Cardiac fibroblast (primary cell): ENCODE results near the gene NRXN3.
A peak's percentile ranks its signal among the peaks of the same experiment; 100 is the strongest.

Experiments
- DNase-seq, 2 donors: peaks; one replicate each; pipeline versions ENCODE4 v3.0.0 to v3.0.0-alpha.2; 2010; ENCODE audit warnings: low read depth in 2 of 2
- H3K4me3 ChIP-seq, 2 donors: replicated peaks in 1 of 2; 1 replicate in 1 of 2; 2 replicates in 1 of 2; pipeline ENCODE4 v1.5.1; 2011; ENCODE audit warnings: low read depth in 2 of 2, low read length in 2 of 2, mild to moderate bottlenecking in 2 of 2, moderate library complexity in 1 of 2
- TF ChIP-seq, protein P1 (sequence below): IDR thresholded peaks from one replicate; pipeline ENCODE4 v1.5.1; 2011; ENCODE audit warnings: low read depth, mild to moderate bottlenecking, low read length, inconsistent platforms

NRXN3 gene

DNA sequence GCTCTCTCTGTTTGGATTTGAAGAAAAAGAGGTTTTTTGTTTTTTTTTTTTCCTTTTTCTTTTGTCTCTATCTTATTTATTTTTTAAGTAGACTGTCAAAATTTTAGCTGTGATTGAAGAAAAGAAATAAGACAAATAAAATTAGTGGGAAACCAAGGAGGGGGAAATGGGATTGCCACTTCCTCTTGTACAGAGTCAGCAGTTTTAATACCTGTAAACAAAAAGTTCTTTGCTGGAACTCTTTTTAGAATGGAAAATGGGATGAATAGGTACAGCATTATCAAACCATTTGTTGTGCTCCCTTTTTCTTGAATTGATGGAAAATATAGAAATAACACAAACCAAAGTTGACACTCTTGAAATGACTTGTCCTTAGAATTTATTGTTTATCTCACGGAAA lies 1360.4 kb downstream of the NRXN3 start:
- H3K4me3 ChIP-seq: no peak overlapping the region
- TF ChIP-seq, protein P1, sequence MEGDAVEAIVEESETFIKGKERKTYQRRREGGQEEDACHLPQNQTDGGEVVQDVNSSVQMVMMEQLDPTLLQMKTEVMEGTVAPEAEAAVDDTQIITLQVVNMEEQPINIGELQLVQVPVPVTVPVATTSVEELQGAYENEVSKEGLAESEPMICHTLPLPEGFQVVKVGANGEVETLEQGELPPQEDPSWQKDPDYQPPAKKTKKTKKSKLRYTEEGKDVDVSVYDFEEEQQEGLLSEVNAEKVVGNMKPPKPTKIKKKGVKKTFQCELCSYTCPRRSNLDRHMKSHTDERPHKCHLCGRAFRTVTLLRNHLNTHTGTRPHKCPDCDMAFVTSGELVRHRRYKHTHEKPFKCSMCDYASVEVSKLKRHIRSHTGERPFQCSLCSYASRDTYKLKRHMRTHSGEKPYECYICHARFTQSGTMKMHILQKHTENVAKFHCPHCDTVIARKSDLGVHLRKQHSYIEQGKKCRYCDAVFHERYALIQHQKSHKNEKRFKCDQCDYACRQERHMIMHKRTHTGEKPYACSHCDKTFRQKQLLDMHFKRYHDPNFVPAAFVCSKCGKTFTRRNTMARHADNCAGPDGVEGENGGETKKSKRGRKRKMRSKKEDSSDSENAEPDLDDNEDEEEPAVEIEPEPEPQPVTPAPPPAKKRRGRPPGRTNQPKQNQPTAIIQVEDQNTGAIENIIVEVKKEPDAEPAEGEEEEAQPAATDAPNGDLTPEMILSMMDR: no peak
- DNase-seq: no peak

DNA sequence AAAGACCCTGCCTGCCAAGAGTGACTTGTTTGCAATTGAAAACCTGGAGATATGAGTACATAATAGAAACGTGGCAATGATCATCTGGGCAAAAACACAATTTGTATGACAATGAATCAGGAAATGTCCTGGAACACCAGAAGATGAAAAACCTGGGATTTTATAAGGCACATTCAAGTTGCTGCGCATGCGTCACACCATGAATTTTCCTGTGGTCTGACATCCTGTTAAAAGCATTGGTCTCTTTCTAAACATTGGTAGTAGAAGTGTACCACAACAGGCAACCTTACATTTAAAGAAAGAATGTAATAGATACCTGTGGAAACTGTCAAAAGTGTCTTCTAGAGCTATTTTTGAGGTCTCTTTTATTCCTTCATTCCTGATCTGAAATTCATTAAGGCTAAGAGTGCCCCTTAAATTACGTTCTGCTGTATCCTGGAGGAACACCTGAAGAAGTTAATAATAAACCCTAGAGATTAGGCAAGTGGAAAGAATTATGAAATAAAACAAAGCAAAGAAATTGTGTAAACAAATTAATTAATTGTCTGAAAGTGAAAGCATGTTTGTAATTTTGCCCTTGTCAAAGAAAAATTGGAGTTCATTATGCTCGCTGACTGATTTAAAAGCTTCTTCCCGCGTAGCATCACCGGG lies 1364.7 kb downstream of the NRXN3 start:
- no peak for DNase-seq
- TF ChIP-seq, protein P1: no peak
- H3K4me3 ChIP-seq: no peak overlapping the region

DNA sequence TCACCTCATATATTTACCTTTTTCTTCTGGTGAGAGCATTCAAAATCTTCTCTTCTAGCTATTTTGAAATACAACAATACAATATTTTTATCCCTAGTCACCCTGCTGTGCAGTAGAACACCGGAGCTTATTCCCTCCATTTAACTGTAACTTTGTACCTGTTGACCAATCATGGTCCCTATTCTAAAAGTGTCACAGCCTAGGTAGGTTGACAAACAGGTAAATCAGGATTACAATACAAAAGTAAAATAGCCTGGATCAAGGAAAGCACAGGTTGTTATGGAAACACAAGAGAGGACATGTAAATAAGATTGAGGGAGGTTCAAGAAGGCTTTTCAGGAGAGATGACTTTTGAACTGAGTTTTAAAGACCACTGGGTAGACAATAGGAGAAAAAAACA lies 1370.2 kb downstream of the NRXN3 start:
- TF ChIP-seq, protein P1: no peak
- no peak for DNase-seq
- no peak overlapping the region for H3K4me3 ChIP-seq

DNA sequence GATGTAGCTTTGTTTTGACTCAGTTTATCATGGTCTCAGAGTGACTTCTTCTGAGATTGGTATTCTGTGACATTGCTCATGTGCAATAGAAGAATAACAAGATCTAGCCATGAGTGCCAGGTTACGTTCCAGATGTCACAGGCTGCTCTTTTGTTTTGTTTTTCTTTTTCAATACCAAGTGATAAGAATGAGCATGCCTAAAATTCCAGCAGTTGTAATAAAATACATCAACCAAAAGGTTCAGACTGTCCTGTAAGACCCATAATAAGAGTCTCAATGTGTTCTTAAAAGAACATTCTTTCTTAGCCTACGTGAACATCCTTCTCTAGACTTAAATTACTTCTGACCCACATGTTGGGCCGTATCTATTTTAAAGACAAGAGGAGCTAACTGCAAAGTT lies 1371.9 kb downstream of the NRXN3 start:
- TF ChIP-seq, protein P1: no peak
- no peak overlapping the region for H3K4me3 ChIP-seq
- peak; percentile 47 to 49 for DNase-seq

DNA sequence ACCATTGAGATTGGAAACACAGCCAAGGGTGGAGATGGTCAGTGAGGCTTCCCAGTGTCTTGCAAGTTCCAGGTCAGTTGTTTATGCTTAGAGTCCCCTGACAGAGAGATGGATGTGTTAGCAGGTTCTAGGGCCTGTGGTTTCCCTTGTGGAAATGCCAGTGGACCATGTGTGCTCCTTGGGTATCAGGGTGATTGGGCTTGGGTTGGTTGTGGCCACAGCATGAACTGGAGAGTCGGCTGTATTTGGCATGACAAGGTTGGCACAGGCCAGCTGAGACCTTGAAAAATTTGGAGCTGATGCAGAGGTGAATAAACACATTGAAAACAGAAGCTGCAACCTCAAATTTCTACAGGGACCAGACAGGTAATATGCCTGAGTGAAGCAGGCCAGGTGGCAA lies 1373.2 kb downstream of the NRXN3 start:
- TF ChIP-seq, protein P1: no peak
- H3K4me3 ChIP-seq: no peak overlapping the region
- DNase-seq: no peak

DNA sequence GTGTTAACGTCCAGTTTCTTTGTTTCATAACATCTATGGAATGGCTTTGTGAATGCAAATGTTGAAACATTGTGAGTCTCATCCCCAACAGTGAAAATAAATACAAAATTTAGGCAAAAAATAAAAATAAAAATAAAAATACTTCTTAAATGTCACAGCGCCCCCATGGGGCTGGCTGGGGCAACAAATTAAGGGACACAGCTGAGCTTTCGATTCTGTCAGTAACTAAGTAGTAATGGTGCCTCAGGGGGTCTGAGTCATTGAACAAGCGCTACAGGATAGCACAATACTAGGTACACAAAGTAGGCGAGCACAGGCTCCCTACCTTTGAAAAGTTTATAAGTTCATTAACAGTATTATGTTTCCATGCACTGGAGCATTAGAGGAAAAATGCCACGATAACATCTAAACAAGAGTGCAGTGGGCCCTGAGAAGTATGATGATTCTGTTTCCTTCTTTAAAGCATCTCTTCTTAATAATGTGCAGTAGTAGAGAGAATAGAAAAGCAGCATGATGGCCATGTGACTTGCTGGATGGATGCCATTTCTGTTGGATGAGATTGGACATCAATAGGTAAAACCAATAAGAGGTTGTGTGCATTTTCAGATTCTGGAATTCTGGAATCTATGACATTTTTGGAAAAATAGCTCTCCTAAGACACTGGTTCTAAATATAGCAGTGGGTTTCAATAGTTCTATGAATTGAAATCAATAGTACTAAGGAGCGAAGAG lies 1374.0 kb downstream of the NRXN3 start:
- DNase-seq: peak; percentile 40 to 79
- no peak overlapping the region for H3K4me3 ChIP-seq
- TF ChIP-seq, protein P1: peak; percentile 64
